Endodermal cell (in vitro differentiated cells): ENCODE measurements around the gene CCDC60. TPM values are rescaled to one million over a fixed set of nuclear protein-coding genes. Genes with fewer than 3 reads are reported as not detected.

Experiments
- DNase-seq: peaks from one replicate; pipeline ENCODE4 v3.0.0-alpha.2; 2017
- H3K27ac ChIP-seq: 2 replicates; pipeline ENCODE4 v1.5.1; 2013; ENCODE audit warnings: mild to moderate bottlenecking, low read depth, low read length, moderate library complexity
- H3K27me3 ChIP-seq: 2 replicates; pipeline ENCODE4 v1.6.1; 2013; ENCODE audit warnings: mild to moderate bottlenecking, low read length, moderate library complexity; ENCODE audit not compliant: insufficient read depth, control insufficient read depth, poor library complexity, severe bottlenecking
- H3K36me3 ChIP-seq: 2 replicates; pipeline ENCODE4 v1.7.0; 2013; ENCODE audit warnings: mild to moderate bottlenecking, low read length, moderate library complexity; ENCODE audit not compliant: control insufficient read depth, insufficient read depth
- H3K4me1 ChIP-seq: one replicate; pipeline ENCODE4 v1.7.0; 2013; ENCODE audit warnings: low read length; ENCODE audit not compliant: control insufficient read depth, insufficient read depth
- H3K4me3 ChIP-seq: 2 replicates; pipeline ENCODE4 v1.5.1; 2013; ENCODE audit warnings: mild to moderate bottlenecking, low read length, moderate library complexity
- H3K9ac ChIP-seq: 2 replicates; pipeline ENCODE4 v1.6.1; 2013; ENCODE audit warnings: mild to moderate bottlenecking, low read length, moderate library complexity; ENCODE audit not compliant: poor library complexity, severe bottlenecking; ENCODE audit errors: extremely low read depth
- H3K9me3 ChIP-seq: 2 replicates; pipeline ENCODE4 v1.6.1; 2013; ENCODE audit warnings: mild to moderate bottlenecking, low read length, moderate library complexity; ENCODE audit not compliant: control insufficient read depth
- H3K27ac Mint-ChIP-seq: 2 replicates; pipeline ENCODE4 v1.8.0; 2020; ENCODE audit warnings: mixed read lengths
- H3K27me3 Mint-ChIP-seq: 2 replicates; pipeline ENCODE4 v1.8.0; 2021; ENCODE audit warnings: mild to moderate bottlenecking, mixed read lengths; ENCODE audit not compliant: insufficient read depth
- H3K36me3 Mint-ChIP-seq: 2 replicates; pipeline ENCODE4 v1.8.0; 2020; ENCODE audit warnings: low read depth, mixed read lengths
- H3K4me1 Mint-ChIP-seq: 2 replicates; pipeline ENCODE4 v1.8.0; 2020; ENCODE audit warnings: mixed read lengths
- H3K4me3 Mint-ChIP-seq: 2 replicates; pipeline ENCODE4 v1.8.0; 2020; ENCODE audit warnings: mild to moderate bottlenecking, moderate library complexity, mixed read lengths
- H3K9me3 Mint-ChIP-seq: 2 replicates; pipeline ENCODE4 v1.8.0; 2020; ENCODE audit warnings: mild to moderate bottlenecking, mixed read lengths
- WGBS, 2 experiments: methylation state at CpG; one replicate each; pipeline versions ENCODE4 v1.1.5 to v1.1.7; 2013; ENCODE audit warnings: missing lambda C conversion rate in 2 of 2, mixed read lengths in 1 of 2; ENCODE audit not compliant: insufficient coverage in 1 of 2, insufficient read length in 1 of 2; 5-methylcytosine and 5-hydroxymethylcytosine counted together
- total RNA-seq, 2 donors: library from RNA; stranded (reverse); fragmentation: NEBNext Ultra II Directional in 1 of 2; extraction: Animal tissue kit (Norgen Biotek cat#: 25700) in 1 of 2; gene quantifications; 2 replicates in 1 of 2; 3 replicates in 1 of 2; pipeline ENCODE4 v1.2.1, GENCODE V29; 2021
- TF ChIP-seq, protein P1 (sequence below): fragments of 200-600 bp; sonication (generic); conservative IDR thresholded peaks from 2 replicates; pipeline ENCODE4 v1.5.0; 2021; ENCODE audit warnings: antibody characterized with exemption, mild to moderate bottlenecking

The CCDC60 gene
- total RNA-seq, 2 donors from 2014 or later: 0.73 to 1.2 TPM

DNA sequence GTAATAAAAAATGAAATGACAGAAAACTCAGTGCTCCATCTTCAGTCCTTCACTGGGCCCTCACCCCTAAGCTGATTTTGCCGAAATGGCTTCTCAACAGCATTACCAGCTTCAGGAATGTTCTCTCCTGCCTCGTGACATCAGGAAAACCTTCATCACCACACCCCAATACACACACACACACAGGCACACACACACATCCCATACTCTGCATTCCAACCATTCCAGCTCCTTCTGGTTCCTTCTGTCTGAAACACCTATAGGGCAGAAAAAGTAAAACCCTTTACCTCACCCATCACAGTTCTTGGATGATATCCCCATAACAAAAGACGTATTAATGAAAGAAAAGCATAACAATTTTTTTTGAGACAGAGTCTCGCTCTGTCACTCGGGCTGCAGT lies 75.9 kb downstream of the CCDC60 start:
- no peak overlapping the region for H3K27ac ChIP-seq
- Mint-ChIP-seq H3K4me3 (no peak overlapping the region), H3K27ac (no peak overlapping the region), H3K36me3 (no peaks in the 10 kb centered on the region), H3K9me3 (no peaks in the 10 kb centered on the region), H3K4me1 (peaks cover 10% of the 10 kb centered on the region), H3K27me3 (peaks cover 8% of the 10 kb centered on the region)
- WGBS, 2 experiments: 84 to 89% methylated on average over 4 to 5 of the region's 5 CpGs
- H3K4me1 ChIP-seq: no peaks in the 10 kb centered on the region
- no peaks in the 10 kb centered on the region for H3K27me3 ChIP-seq
- TF ChIP-seq, protein P1, sequence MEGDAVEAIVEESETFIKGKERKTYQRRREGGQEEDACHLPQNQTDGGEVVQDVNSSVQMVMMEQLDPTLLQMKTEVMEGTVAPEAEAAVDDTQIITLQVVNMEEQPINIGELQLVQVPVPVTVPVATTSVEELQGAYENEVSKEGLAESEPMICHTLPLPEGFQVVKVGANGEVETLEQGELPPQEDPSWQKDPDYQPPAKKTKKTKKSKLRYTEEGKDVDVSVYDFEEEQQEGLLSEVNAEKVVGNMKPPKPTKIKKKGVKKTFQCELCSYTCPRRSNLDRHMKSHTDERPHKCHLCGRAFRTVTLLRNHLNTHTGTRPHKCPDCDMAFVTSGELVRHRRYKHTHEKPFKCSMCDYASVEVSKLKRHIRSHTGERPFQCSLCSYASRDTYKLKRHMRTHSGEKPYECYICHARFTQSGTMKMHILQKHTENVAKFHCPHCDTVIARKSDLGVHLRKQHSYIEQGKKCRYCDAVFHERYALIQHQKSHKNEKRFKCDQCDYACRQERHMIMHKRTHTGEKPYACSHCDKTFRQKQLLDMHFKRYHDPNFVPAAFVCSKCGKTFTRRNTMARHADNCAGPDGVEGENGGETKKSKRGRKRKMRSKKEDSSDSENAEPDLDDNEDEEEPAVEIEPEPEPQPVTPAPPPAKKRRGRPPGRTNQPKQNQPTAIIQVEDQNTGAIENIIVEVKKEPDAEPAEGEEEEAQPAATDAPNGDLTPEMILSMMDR: no peak
- no peak overlapping the region for H3K4me3 ChIP-seq
- H3K9me3 ChIP-seq: no peaks in the 10 kb centered on the region
- peak; percentile 76 for DNase-seq
- no peaks in the 10 kb centered on the region for H3K36me3 ChIP-seq
- H3K9ac ChIP-seq: no peak overlapping the region

DNA sequence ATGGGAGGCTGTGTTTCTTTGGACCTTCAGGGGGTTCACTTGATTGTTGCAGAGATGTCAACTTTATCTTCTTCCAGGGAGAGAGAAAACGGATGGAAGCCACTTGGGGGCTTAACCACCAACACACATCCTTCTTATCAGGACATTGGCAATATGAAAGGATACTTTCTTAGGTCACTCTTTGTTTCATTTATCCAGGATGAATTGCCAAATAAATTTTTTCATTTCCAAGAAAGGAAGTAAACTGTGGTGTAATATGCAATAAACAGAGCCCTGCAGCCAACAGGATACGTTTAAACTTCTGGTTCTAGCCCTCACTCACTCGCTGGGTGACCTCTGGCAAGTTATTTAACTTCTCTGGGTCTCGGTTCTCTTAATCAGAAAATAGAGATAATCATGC lies 77.8 kb downstream of the CCDC60 start:
- peaks cover 12% of the 10 kb centered on the region for H3K27me3 Mint-ChIP-seq
- Histone ChIP-seq H3K4me3 (no peak overlapping the region), H3K36me3 (no peaks in the 10 kb centered on the region), H3K9ac (no peak overlapping the region), H3K9me3 (no peaks in the 10 kb centered on the region), H3K4me1 (no peaks in the 10 kb centered on the region), H3K27ac (no peak overlapping the region), H3K27me3 (no peaks in the 10 kb centered on the region)
- no peaks in the 10 kb centered on the region for H3K36me3 Mint-ChIP-seq
- peaks cover 10% of the 10 kb centered on the region for H3K4me1 Mint-ChIP-seq
- no peak overlapping the region for H3K4me3 Mint-ChIP-seq
- H3K9me3 Mint-ChIP-seq: no peaks in the 10 kb centered on the region
- TF ChIP-seq, protein P1: no peak
- H3K27ac Mint-ChIP-seq: no peak overlapping the region
- 91 to 100% methylated on average over 2 to 3 of the region's 4 CpGs for WGBS, 2 experiments
- DNase-seq: no peak

DNA sequence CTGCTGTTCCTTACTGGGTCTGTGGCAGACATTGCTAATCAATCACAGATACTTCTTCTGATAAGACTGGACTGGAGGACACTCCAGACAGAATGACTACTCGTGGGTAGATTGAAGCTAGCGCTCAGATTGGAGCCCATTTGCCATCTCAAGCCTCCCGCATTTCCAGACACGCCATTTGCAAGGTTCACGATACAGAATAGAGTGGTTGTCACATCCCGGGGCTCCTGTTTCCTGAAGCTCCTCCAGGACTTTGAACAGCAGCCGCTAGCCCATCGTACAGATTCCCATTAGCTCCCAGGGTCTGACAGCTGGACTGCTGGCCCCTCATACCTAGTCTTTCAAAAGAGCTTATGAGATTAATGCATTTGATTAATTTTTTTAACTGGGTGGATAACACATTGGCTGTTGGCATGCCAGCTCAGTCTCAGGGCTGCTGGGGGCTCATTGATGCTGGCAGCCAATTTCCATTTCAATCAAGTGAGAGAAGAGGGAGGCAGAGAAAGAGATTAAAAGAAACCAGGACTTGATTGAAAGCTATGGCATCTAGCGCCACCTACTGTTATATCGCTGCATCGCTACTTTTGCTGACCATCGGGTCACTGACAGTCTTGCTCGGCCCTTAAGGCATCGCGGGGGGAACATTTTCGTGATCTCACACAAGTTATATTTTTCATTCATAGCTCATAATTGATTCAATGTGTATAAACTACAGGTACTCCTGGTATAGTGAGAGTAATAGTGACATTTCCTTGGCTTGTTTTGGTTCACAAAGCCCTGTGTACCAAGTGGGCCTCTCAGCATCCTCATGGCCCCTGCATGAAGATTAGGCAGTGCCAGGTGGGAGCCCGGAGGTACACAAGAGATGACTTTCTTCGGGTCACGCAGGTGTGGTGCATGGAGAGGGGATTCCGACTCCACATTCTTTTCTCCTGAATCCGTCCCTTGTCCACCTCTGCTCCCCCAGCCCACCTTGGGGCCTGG lies 78.6 kb downstream of the CCDC60 start:
- H3K27ac Mint-ChIP-seq: no peak overlapping the region
- no peaks in the 10 kb centered on the region for H3K9me3 Mint-ChIP-seq
- H3K36me3 Mint-ChIP-seq: no peaks in the 10 kb centered on the region

More for the DNA sequence above, 78.6 kb downstream of the CCDC60 start:
- Histone ChIP-seq H3K27me3 (no peaks in the 10 kb centered on the region), H3K4me1 (no peaks in the 10 kb centered on the region), H3K36me3 (no peaks in the 10 kb centered on the region), H3K27ac (no peak overlapping the region), H3K9me3 (no peaks in the 10 kb centered on the region), H3K9ac (no peak overlapping the region), H3K4me3 (no peak overlapping the region)
- H3K4me3 Mint-ChIP-seq: no peak overlapping the region
- DNase-seq: peak; percentile 97
- peaks cover 10% of the 10 kb centered on the region for H3K4me1 Mint-ChIP-seq
- TF ChIP-seq, protein P1: peak; percentile 95
- WGBS, 2 experiments: 51% methylated on average over 12 to 21 of the region's 21 CpGs
- peaks cover 14% of the 10 kb centered on the region for H3K27me3 Mint-ChIP-seq
